Measurements from ENCODE around the gene MAP6.

Gene MAP6

DNA sequence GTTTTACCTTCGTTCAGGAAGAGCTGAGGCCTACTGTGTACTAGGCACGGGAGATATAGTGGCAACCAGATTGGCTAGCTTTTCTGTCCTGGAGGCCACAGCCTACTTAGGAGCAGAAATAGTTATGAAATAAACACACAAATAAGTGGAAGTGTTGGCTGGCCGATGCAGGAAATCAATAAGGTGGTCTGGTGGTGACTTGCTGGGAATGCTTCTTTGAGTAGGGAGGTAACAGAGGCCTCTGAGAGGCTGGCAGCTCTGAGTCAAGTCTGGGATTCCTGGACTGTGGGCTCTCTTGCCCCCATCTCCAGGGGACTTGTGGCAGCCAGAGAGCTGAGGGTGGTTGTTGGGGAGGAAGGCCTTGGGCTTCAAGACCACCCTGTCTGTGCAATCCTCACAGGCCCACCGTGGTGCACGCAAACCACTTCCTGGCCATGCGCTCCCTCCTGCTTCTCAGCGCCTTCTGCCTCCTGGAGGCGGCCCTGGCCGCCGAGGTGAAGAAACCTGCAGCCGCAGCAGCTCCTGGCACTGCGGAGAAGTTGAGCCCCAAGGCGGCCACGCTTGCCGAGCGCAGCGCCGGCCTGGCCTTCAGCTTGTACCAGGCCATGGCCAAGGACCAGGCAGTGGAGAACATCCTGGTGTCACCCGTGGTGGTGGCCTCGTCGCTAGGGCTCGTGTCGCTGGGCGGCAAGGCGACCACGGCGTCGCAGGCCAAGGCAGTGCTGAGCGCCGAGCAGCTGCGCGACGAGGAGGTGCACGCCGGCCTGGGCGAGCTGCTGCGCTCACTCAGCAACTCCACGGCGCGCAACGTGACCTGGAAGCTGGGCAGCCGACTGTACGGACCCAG, 102.7 kb downstream of the MAP6 start:
- DNase-seq (ENCODE audit: low spot score): no peak
- peak overlapping the region; percentile 92 for H3K27ac ChIP-seq (ENCODE audit: poor library complexity, severe bottlenecking)
- no peak for ATAC-seq (ENCODE audit: low read depth)
- H3K27me3 ChIP-seq (ENCODE audit: insufficient read depth, poor library complexity, severe bottlenecking): no peaks in the 10 kb centered on the region
- no peaks in the 10 kb centered on the region for H3K9me3 ChIP-seq (ENCODE audit: severe bottlenecking)
- H3K4me1 ChIP-seq (ENCODE audit: insufficient read depth, poor library complexity, severe bottlenecking): peaks cover 9% of the 10 kb centered on the region
- H3K4me3 ChIP-seq (ENCODE audit: severe bottlenecking): no peak overlapping the region
- TF ChIP-seq, protein P1, sequence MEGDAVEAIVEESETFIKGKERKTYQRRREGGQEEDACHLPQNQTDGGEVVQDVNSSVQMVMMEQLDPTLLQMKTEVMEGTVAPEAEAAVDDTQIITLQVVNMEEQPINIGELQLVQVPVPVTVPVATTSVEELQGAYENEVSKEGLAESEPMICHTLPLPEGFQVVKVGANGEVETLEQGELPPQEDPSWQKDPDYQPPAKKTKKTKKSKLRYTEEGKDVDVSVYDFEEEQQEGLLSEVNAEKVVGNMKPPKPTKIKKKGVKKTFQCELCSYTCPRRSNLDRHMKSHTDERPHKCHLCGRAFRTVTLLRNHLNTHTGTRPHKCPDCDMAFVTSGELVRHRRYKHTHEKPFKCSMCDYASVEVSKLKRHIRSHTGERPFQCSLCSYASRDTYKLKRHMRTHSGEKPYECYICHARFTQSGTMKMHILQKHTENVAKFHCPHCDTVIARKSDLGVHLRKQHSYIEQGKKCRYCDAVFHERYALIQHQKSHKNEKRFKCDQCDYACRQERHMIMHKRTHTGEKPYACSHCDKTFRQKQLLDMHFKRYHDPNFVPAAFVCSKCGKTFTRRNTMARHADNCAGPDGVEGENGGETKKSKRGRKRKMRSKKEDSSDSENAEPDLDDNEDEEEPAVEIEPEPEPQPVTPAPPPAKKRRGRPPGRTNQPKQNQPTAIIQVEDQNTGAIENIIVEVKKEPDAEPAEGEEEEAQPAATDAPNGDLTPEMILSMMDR (IDR thresholded peaks at IDR 0.05; ENCODE audit: poor library complexity, severe bottlenecking): no peak
- H3K36me3 ChIP-seq (ENCODE audit: low read depth): peaks cover 60% of the 10 kb centered on the region

DNA sequence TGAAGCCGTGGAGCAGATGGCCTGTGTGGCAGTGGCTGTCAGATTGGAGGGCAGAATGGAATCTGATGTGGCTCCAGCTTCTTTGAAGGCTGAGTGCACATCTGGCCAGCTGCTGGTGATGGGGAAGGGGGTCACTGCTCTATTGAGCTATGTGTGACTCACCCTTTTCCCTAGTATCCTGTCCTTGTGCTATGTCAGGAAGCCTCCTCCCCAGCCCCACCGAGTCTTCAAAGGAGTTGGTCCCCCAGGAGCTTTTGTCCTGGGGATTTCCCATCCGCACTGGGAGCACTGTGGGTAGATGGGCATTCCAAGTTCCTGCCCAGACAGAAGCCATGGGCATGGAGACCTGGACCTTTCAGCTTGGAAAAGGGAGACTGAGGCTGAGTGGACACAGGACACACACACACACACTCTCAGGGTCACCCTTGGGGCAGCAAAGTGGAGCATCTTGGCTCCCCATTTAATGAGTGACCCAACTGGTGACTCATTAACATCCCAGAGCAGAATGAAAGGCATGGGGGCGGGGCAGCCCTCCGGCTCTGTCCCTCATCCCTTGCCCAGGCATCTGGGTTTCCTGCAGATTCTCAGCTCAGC, 103.5 kb downstream of the MAP6 start:
- no peak overlapping the region for H3K4me3 ChIP-seq (ENCODE audit: severe bottlenecking)
- peak overlapping the region; percentile 92 for H3K27ac ChIP-seq (ENCODE audit: poor library complexity, severe bottlenecking)
- peaks cover 52% of the 10 kb centered on the region for H3K36me3 ChIP-seq (ENCODE audit: low read depth)

GRCh38 chr11:75563978-75564552, 104.8 kb downstream of the MAP6 start:
- Histone ChIP-seq H3K9me3 (ENCODE audit: severe bottlenecking) (no peaks in the 10 kb centered on the region), H3K4me1 (ENCODE audit: insufficient read depth, poor library complexity, severe bottlenecking) (peaks cover 9% of the 10 kb centered on the region), H3K27ac (ENCODE audit: poor library complexity, severe bottlenecking) (peak overlapping the region; percentile 92), H3K36me3 (ENCODE audit: low read depth) (peaks cover 39% of the 10 kb centered on the region), H3K4me3 (ENCODE audit: severe bottlenecking) (peak overlapping the region; percentile 60), H3K27me3 (ENCODE audit: insufficient read depth, poor library complexity, severe bottlenecking) (no peaks in the 10 kb centered on the region)
- TF ChIP-seq, protein P1 (IDR thresholded peaks at IDR 0.05; ENCODE audit: poor library complexity, severe bottlenecking): peak; percentile 39
- ATAC-seq (ENCODE audit: low read depth) (peak; percentile 22), DNase-seq (ENCODE audit: low spot score) (no peak)

More for the DNA sequence above, 103.5 kb downstream of the MAP6 start:
- TF ChIP-seq, protein P1 (IDR thresholded peaks at IDR 0.05; ENCODE audit: poor library complexity, severe bottlenecking): no peak
- DNase-seq (ENCODE audit: low spot score) (no peak), ATAC-seq (ENCODE audit: low read depth) (peak; percentile 24; the same call in 1 of the 3 replicates)
- Histone ChIP-seq H3K4me1 (ENCODE audit: insufficient read depth, poor library complexity, severe bottlenecking) (peaks cover 9% of the 10 kb centered on the region), H3K27me3 (ENCODE audit: insufficient read depth, poor library complexity, severe bottlenecking) (no peaks in the 10 kb centered on the region), H3K9me3 (ENCODE audit: severe bottlenecking) (no peaks in the 10 kb centered on the region)

GRCh38 chr11:75563501-75563977, 105.3 kb downstream of the MAP6 start:
- Histone ChIP-seq H3K27ac (ENCODE audit: poor library complexity, severe bottlenecking) (peak overlapping the region; percentile 92), H3K9me3 (ENCODE audit: severe bottlenecking) (no peaks in the 10 kb centered on the region), H3K36me3 (ENCODE audit: low read depth) (peaks cover 34% of the 10 kb centered on the region), H3K27me3 (ENCODE audit: insufficient read depth, poor library complexity, severe bottlenecking) (no peaks in the 10 kb centered on the region), H3K4me3 (ENCODE audit: severe bottlenecking) (peak overlapping the region; percentile 60), H3K4me1 (ENCODE audit: insufficient read depth, poor library complexity, severe bottlenecking) (peaks cover 10% of the 10 kb centered on the region)
- TF ChIP-seq, protein P1 (IDR thresholded peaks at IDR 0.05; ENCODE audit: poor library complexity, severe bottlenecking): no peak
- DNase-seq (ENCODE audit: low spot score) (no peak), ATAC-seq (ENCODE audit: low read depth) (peak; percentile 42)
